H1 (cell line): ENCODE results near the gene CACNA1D.

ENCODE experiments used
- ATF2 ChIP-seq: IDR thresholded peaks from 2 replicates; pipeline ENCODE4 v1.6.1; 2012; ENCODE audit warnings: low read length, inconsistent platforms
- CEBPB ChIP-seq: IDR thresholded peaks from 2 replicates; pipeline ENCODE4 v1.6.1; 2012; ENCODE audit warnings: low read depth, low read length
- CHD1 ChIP-seq: IDR thresholded peaks from 2 replicates; pipeline ENCODE4 v1.6.1; 2012; ENCODE audit warnings: low read depth, low read length, improper control_type of control experiment
- CTCF ChIP-seq, 3 experiments: IDR thresholded peaks; 1 replicate in 2 of 3; 2 replicates in 1 of 3; pipeline versions ENCODE4 v1.5.1 to v1.6.1; 2011; ENCODE audit warnings: low read length in 3 of 3, mild to moderate bottlenecking in 3 of 3, inconsistent platforms in 2 of 3, low read depth in 1 of 3, moderate library complexity in 1 of 3; ENCODE audit not compliant: insufficient read depth in 1 of 3; ENCODE audit errors: control extremely low read depth in 1 of 3
- EP300 ChIP-seq, 2 experiments: IDR thresholded peaks; 1 replicate in 1 of 2; 2 replicates in 1 of 2; pipeline ENCODE4 v1.6.1; 2011 to 2012; ENCODE audit warnings: low read depth in 2 of 2, low read length in 2 of 2, mild to moderate bottlenecking in 2 of 2, borderline replicate concordance in 1 of 2, inconsistent platforms in 1 of 2, moderate library complexity in 1 of 2
- JUN ChIP-seq: IDR thresholded peaks from 2 replicates; pipeline ENCODE4 v1.6.1; 2011; ENCODE audit warnings: low read depth, mild to moderate bottlenecking, improper control_type of control experiment, low read length
- MAFK ChIP-seq: IDR thresholded peaks from 2 replicates; pipeline ENCODE4 v1.6.1; 2012; ENCODE audit warnings: low read depth, mild to moderate bottlenecking, improper control_type of control experiment, low read length
- MAX ChIP-seq: IDR thresholded peaks from 2 replicates; pipeline ENCODE4 v1.6.1; 2012; ENCODE audit warnings: inconsistent platforms
- POLR2A ChIP-seq, 2 experiments: IDR thresholded peaks; 1 replicate in 1 of 2; 2 replicates in 1 of 2; pipeline ENCODE4 v1.6.1; 2011; ENCODE audit warnings: low read depth in 2 of 2, low read length in 2 of 2, mild to moderate bottlenecking in 2 of 2; ENCODE audit errors: control extremely low read depth in 1 of 2
- TCF12 ChIP-seq: IDR thresholded peaks from 2 replicates; pipeline ENCODE4 v1.6.1; 2011; ENCODE audit warnings: low read depth, mild to moderate bottlenecking, low read length
- USF2 ChIP-seq: IDR thresholded peaks from 2 replicates; pipeline ENCODE4 v1.6.1; 2011; ENCODE audit warnings: low read length, improper control_type of control experiment
- ZNF274 ChIP-seq: IDR thresholded peaks from 2 replicates; pipeline ENCODE4 v1.7.0; 2012; ENCODE audit warnings: low read length, borderline replicate concordance; ENCODE audit errors: extremely low read depth

- no peak for TF ChIP-seq TCF12
- no peak for TF ChIP-seq MAX
- TF ChIP-seq CTCF (IDR thresholded peaks at IDR 0.05; ENCODE audit: control extremely low read depth in 1 of 3, insufficient read depth in 1 of 3, low read depth in 1 of 3, low read length in 3 of 3): no peak
- no peak for TF ChIP-seq CEBPB
- no peak for TF ChIP-seq JUN
- TF ChIP-seq ZNF274: no peak
- no peak for TF ChIP-seq CHD1
- TF ChIP-seq ATF2: no peak
- TF ChIP-seq POLR2A (IDR thresholded peaks at IDR 0.05; ENCODE audit: control extremely low read depth in 1 of 2, low read depth in 2 of 2, low read length in 2 of 2): no peak
- no peak for TF ChIP-seq USF2
- no peak for TF ChIP-seq MAFK
- no peak for TF ChIP-seq EP300 (IDR thresholded peaks at IDR 0.05; ENCODE audit: borderline replicate concordance in 1 of 2, low read depth in 2 of 2, low read length in 2 of 2)
Observed at GRCh38 chr3:53816425-53816824, 322.0 kb downstream of the CACNA1D start.
